Liver (tissue), 3 donors: Measurements from ENCODE around the gene FIGLA.

ENCODE experiments used
- TF ChIP-seq, protein P1 (sequence below): fragments of 150-350 bp; IDR thresholded peaks from 2 replicates; pipeline ENCODE4 v1.5.1; 2017; ENCODE audit warnings: improper control_type of control experiment, low read depth, low read length; ENCODE audit not compliant: missing input control
- TF ChIP-seq, protein P2 (sequence below): IDR thresholded peaks from 2 replicates; pipeline ENCODE4 v1.6.1; 2016; ENCODE audit warnings: antibody characterized with exemption, mild to moderate bottlenecking
- TF ChIP-seq, protein P3 (sequence below): IDR thresholded peaks from 2 replicates; pipeline ENCODE4 v1.6.1; 2016; ENCODE audit warnings: antibody characterized with exemption
- TF ChIP-seq, protein P4 (sequence below): IDR thresholded peaks from 2 replicates; pipeline ENCODE4 v1.6.1; 2016; ENCODE audit warnings: antibody characterized with exemption
- TF ChIP-seq, protein P5 (sequence below): IDR thresholded peaks from 2 replicates; pipeline ENCODE4 v1.6.1; 2016; ENCODE audit warnings: antibody characterized with exemption
- donor health status: healthy.
- donor health status: healthy.

DNA sequence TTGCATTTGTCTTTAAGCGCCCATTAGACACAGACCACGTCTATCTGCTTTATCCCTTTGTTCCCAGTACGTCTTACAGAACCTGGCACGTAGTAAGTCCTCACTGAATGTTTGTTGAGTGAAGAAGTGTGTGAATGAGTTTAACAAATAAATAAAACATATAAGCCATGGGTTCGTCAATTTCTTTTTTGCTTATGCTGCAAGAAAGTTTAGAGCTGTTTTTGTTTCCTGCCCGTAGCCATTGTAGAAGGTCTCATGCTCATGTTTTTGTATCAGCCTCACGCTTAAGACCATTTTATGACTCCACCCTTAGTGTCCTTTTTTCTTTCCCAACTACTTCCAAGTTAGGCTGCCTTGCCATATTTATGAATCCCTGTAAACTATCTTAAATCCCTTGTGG is 24.9 kb downstream of the FIGLA start:
- TF ChIP-seq, protein P1, sequence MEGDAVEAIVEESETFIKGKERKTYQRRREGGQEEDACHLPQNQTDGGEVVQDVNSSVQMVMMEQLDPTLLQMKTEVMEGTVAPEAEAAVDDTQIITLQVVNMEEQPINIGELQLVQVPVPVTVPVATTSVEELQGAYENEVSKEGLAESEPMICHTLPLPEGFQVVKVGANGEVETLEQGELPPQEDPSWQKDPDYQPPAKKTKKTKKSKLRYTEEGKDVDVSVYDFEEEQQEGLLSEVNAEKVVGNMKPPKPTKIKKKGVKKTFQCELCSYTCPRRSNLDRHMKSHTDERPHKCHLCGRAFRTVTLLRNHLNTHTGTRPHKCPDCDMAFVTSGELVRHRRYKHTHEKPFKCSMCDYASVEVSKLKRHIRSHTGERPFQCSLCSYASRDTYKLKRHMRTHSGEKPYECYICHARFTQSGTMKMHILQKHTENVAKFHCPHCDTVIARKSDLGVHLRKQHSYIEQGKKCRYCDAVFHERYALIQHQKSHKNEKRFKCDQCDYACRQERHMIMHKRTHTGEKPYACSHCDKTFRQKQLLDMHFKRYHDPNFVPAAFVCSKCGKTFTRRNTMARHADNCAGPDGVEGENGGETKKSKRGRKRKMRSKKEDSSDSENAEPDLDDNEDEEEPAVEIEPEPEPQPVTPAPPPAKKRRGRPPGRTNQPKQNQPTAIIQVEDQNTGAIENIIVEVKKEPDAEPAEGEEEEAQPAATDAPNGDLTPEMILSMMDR: no peak
- TF ChIP-seq, protein P2, sequence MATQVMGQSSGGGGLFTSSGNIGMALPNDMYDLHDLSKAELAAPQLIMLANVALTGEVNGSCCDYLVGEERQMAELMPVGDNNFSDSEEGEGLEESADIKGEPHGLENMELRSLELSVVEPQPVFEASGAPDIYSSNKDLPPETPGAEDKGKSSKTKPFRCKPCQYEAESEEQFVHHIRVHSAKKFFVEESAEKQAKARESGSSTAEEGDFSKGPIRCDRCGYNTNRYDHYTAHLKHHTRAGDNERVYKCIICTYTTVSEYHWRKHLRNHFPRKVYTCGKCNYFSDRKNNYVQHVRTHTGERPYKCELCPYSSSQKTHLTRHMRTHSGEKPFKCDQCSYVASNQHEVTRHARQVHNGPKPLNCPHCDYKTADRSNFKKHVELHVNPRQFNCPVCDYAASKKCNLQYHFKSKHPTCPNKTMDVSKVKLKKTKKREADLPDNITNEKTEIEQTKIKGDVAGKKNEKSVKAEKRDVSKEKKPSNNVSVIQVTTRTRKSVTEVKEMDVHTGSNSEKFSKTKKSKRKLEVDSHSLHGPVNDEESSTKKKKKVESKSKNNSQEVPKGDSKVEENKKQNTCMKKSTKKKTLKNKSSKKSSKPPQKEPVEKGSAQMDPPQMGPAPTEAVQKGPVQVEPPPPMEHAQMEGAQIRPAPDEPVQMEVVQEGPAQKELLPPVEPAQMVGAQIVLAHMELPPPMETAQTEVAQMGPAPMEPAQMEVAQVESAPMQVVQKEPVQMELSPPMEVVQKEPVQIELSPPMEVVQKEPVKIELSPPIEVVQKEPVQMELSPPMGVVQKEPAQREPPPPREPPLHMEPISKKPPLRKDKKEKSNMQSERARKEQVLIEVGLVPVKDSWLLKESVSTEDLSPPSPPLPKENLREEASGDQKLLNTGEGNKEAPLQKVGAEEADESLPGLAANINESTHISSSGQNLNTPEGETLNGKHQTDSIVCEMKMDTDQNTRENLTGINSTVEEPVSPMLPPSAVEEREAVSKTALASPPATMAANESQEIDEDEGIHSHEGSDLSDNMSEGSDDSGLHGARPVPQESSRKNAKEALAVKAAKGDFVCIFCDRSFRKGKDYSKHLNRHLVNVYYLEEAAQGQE: no peak
- TF ChIP-seq, protein P3, sequence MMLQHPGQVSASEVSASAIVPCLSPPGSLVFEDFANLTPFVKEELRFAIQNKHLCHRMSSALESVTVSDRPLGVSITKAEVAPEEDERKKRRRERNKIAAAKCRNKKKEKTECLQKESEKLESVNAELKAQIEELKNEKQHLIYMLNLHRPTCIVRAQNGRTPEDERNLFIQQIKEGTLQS: no peak
- TF ChIP-seq, protein P4, sequence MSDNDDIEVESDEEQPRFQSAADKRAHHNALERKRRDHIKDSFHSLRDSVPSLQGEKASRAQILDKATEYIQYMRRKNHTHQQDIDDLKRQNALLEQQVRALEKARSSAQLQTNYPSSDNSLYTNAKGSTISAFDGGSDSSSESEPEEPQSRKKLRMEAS: no peak
- TF ChIP-seq, protein P5, sequence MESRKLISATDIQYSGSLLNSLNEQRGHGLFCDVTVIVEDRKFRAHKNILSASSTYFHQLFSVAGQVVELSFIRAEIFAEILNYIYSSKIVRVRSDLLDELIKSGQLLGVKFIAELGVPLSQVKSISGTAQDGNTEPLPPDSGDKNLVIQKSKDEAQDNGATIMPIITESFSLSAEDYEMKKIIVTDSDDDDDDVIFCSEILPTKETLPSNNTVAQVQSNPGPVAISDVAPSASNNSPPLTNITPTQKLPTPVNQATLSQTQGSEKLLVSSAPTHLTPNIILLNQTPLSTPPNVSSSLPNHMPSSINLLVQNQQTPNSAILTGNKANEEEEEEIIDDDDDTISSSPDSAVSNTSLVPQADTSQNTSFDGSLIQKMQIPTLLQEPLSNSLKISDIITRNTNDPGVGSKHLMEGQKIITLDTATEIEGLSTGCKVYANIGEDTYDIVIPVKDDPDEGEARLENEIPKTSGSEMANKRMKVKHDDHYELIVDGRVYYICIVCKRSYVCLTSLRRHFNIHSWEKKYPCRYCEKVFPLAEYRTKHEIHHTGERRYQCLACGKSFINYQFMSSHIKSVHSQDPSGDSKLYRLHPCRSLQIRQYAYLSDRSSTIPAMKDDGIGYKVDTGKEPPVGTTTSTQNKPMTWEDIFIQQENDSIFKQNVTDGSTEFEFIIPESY: no peak
